Hepatocyte (in vitro differentiated cells): ENCODE data around the gene ADGRA1.

ENCODE experiments used
- CTCF ChIP-seq: fragments of 200-600 bp; sonication (generic); IDR thresholded peaks from 2 replicates; pipeline ENCODE4 v1.5.1; 2016; ENCODE audit warnings: antibody characterized with exemption, mild to moderate bottlenecking; ENCODE audit not compliant: poor library complexity
- EZH2 ChIP-seq: fragments of 200-600 bp; sonication (generic); IDR thresholded peaks from 2 replicates; pipeline ENCODE4 v1.6.1; 2016; ENCODE audit warnings: antibody characterized with exemption, mild to moderate bottlenecking, borderline replicate concordance

GRCh38 chr10:133123746-133124356 lies 36.1 kb downstream of the ADGRA1 start:
- TF ChIP-seq CTCF (no peak), EZH2 (no peak)
